WI38 (cell line): Measurements from ENCODE around the gene NEU4.

Source experiments
- H3K4me3 ChIP-seq: 2 replicates; pipeline ENCODE4 v1.5.1; 2011; ENCODE audit warnings: low read depth, mild to moderate bottlenecking, control low read depth, low read length
- CTCF ChIP-seq: IDR thresholded peaks from 2 replicates; pipeline ENCODE4 v1.5.1; 2012; ENCODE audit warnings: low read depth, mild to moderate bottlenecking, control low read depth, low read length

Gene NEU4

GRCh38 chr2:241812730-241813643 is 4.0 kb downstream of the NEU4 start:
- no peak for TF ChIP-seq CTCF
- no peak overlapping the region for H3K4me3 ChIP-seq

GRCh38 chr2:241813644-241814392 is 4.8 kb downstream of the NEU4 start:
- TF ChIP-seq CTCF: no peak
- H3K4me3 ChIP-seq: no peak overlapping the region

GRCh38 chr2:241814393-241814642 is 5.3 kb downstream of the NEU4 start:
- no peak for TF ChIP-seq CTCF
- H3K4me3 ChIP-seq: no peak overlapping the region

GRCh38 chr2:241814643-241815476 is 5.9 kb downstream of the NEU4 start:
- no peak for TF ChIP-seq CTCF
- H3K4me3 ChIP-seq: no peak overlapping the region

GRCh38 chr2:241815477-241816430 is 6.8 kb downstream of the NEU4 start:
- H3K4me3 ChIP-seq: no peak overlapping the region
- no peak for TF ChIP-seq CTCF

- H3K4me3 ChIP-seq: no peak overlapping the region
- no peak for TF ChIP-seq CTCF
Measured at GRCh38 chr2:241816431-241817121, 7.6 kb downstream of the NEU4 start.
